ENCODE data around the gene DIS3L2.

DNA sequence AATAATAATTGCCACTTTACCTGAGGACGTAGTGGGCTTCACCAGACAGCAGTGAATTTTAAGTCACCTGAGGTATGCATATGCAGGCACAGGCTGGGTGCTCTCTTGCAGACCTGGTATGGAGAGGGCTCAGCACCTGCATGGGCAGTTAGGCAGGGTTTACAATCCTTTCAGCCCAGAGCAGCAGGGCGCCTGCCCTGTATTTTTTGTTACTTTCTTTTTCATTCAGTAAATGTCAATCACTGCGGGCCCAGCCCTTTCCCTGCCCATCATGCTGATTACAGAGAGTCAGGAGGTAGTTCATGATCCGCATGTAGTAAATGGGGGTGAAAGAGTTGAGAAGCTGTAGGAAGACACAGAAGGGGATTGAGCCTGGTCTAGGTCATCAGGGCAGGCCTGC, 270.0 kb downstream of the DIS3L2 start:
- TF ChIP-seq POLR2A (IDR thresholded peaks at IDR 0.05) (no peak), CTCF (IDR thresholded peaks at IDR 0.05) (no peak)
